ENCODE data around the gene CNTNAP4.

GRCh38 chr16:76318565-76318964 lies 41.4 kb downstream of the CNTNAP4 start:
- TF ChIP-seq POLR2A (IDR thresholded peaks at IDR 0.05; ENCODE audit: low read length) (no peak), GATA1 (IDR thresholded peaks at IDR 0.05; ENCODE audit: low read depth, low read length) (no peak)
